Smooth muscle cell (in vitro differentiated cells): Measurements from ENCODE around the gene SERGEF. TPM values are rescaled to one million over a fixed set of nuclear protein-coding genes. Genes with fewer than 3 reads are reported as not detected.
A peak's percentile ranks its signal among the peaks of the same experiment; 100 is the strongest.

ENCODE experiments used
- DNase-seq: peaks from one replicate; lab custom pipeline; 2025; ENCODE audit not compliant: unreplicated experiment; lab: John Stamatoyannopoulos, UW
- H2AFZ ChIP-seq: fragments of 200-600 bp; sonication (generic); 2 replicates; pipeline ENCODE4 v1.6.0; 2016; ENCODE audit warnings: antibody characterized with exemption, low read depth, mild to moderate bottlenecking
- H3F3A ChIP-seq: fragments of 200-600 bp; sonication (generic); 2 replicates; pipeline ENCODE4 v1.6.0; 2017; ENCODE audit warnings: antibody characterized with exemption, low read depth
- H3K27ac ChIP-seq: fragments of 200-600 bp; sonication (generic); 2 replicates; pipeline ENCODE4 v1.5.1; 2016; ENCODE audit warnings: low read depth, mild to moderate bottlenecking
- H3K27me3 ChIP-seq: fragments of 200-600 bp; sonication (generic); 2 replicates; pipeline ENCODE4 v1.6.1; 2016; ENCODE audit warnings: low read depth, mild to moderate bottlenecking
- H3K36me3 ChIP-seq: fragments of 200-600 bp; sonication (generic); 2 replicates; pipeline ENCODE4 v1.5.1; 2016; ENCODE audit warnings: low read depth
- H3K4me1 ChIP-seq: fragments of 200-600 bp; sonication (generic); 2 replicates; pipeline ENCODE4 v1.5.1; 2016; ENCODE audit warnings: low read depth
- H3K4me2 ChIP-seq: fragments of 200-600 bp; sonication (generic); 2 replicates; pipeline ENCODE4 v1.6.0; 2016; ENCODE audit warnings: mild to moderate bottlenecking
- H3K4me3 ChIP-seq: fragments of 200-600 bp; sonication (generic); 2 replicates; pipeline ENCODE4 v1.5.1; 2016; ENCODE audit warnings: mild to moderate bottlenecking
- H3K79me2 ChIP-seq: fragments of 200-600 bp; sonication (generic); 2 replicates; pipeline ENCODE4 v1.6.0; 2016; ENCODE audit warnings: low read depth, mild to moderate bottlenecking
- H3K9ac ChIP-seq: fragments of 200-600 bp; sonication (generic); 2 replicates; pipeline ENCODE4 v1.6.0; 2016; ENCODE audit warnings: low read depth
- H3K9me3 ChIP-seq: fragments of 200-600 bp; sonication (generic); replicated peaks from 2 replicates; pipeline ENCODE4 v1.5.1; 2016; ENCODE audit warnings: low read depth
- H4K20me1 ChIP-seq: fragments of 200-600 bp; sonication (generic); 2 replicates; pipeline ENCODE4 v1.6.0; 2016; ENCODE audit warnings: low read depth
- WGBS: methylation state at CpG from one replicate; pipeline ENCODE4 v1.1.7; 2016; ENCODE audit warnings: low lambda C conversion rate; 5-methylcytosine and 5-hydroxymethylcytosine counted together
- polyA plus RNA-seq: library from polyadenylated mRNA; unstranded; fragments of >200 nt; fragmentation: Nextera tagmentation; extraction: Ambion mirVana; gene quantifications from 2 replicates; pipeline ENCODE4 v1.2.1, GENCODE V29; 2016
- total RNA-seq: library from RNA; depleted of rRNA; stranded (reverse); fragments of >200 nt; gene quantifications from 2 replicates; pipeline ENCODE4 v1.2.3, GENCODE V29; 2014
- TF ChIP-seq, protein P1 (sequence below): fragments of 200-600 bp; sonication (generic); IDR thresholded peaks from 2 replicates; pipeline ENCODE4 v1.5.1; 2017; ENCODE audit warnings: borderline replicate concordance, mild to moderate bottlenecking, antibody characterized with exemption; ENCODE audit not compliant: insufficient read depth, poor library complexity, severe bottlenecking

Gene SERGEF
- total and polyA plus RNA-seq, 2 experiments from 2014 or later: 4.9 to 7.4 TPM

DNA sequence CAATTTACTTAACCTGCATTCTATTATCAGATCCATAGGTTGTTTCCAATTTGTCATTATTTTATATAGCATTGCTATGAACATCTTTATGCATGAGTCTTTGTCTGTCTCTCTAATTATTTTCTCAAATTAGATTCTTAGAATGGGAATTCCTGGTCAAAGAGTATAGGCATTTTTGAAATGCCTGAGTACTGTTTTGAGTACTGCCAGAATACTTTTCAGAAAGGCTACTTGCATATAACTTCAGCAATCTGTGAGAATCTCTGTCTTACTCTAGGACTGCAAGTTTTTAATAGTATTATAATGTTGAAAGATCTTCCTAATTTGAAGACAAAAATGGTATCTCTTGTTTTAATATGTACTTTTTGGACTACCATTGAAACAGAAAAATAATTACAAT is 221.7 kb downstream of the SERGEF start:
- Histone ChIP-seq H4K20me1 (no peaks in the 10 kb centered on the region), H3K4me3 (no peak overlapping the region), H3K9me3 (no peaks in the 10 kb centered on the region), H3K36me3 (no peaks in the 10 kb centered on the region), H3K27me3 (no peaks in the 10 kb centered on the region), H2AFZ (no peak overlapping the region), H3K27ac (no peak overlapping the region), H3K79me2 (no peaks in the 10 kb centered on the region), H3K4me2 (no peak overlapping the region), H3K9ac (no peak overlapping the region), H3F3A (no peaks in the 10 kb centered on the region), H3K4me1 (peaks cover 3% of the 10 kb centered on the region)
- DNase-seq: no peak
- TF ChIP-seq, protein P1, sequence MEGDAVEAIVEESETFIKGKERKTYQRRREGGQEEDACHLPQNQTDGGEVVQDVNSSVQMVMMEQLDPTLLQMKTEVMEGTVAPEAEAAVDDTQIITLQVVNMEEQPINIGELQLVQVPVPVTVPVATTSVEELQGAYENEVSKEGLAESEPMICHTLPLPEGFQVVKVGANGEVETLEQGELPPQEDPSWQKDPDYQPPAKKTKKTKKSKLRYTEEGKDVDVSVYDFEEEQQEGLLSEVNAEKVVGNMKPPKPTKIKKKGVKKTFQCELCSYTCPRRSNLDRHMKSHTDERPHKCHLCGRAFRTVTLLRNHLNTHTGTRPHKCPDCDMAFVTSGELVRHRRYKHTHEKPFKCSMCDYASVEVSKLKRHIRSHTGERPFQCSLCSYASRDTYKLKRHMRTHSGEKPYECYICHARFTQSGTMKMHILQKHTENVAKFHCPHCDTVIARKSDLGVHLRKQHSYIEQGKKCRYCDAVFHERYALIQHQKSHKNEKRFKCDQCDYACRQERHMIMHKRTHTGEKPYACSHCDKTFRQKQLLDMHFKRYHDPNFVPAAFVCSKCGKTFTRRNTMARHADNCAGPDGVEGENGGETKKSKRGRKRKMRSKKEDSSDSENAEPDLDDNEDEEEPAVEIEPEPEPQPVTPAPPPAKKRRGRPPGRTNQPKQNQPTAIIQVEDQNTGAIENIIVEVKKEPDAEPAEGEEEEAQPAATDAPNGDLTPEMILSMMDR: no peak

DNA sequence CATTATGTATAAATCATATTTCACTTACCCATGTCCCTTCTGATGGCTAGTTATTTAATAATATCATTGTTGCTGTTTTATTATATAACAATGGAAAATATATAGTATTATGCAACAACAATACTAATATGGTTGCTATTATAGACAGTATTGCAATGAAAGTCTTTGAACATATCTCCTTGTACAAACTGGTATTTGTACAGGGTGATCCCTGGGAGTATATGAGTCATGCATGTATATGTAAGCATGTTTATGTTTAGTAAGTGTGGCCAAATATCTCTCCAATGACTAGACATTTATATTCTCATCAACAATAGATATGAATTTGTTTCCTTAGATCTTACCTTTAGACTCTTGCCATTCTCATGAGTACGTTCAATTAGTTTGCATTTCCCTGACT is 222.4 kb downstream of the SERGEF start:
- Histone ChIP-seq H3K4me1 (peaks cover 3% of the 10 kb centered on the region), H3K36me3 (no peaks in the 10 kb centered on the region), H3K27me3 (no peaks in the 10 kb centered on the region), H3K79me2 (no peaks in the 10 kb centered on the region), H3F3A (no peaks in the 10 kb centered on the region), H2AFZ (no peak overlapping the region), H4K20me1 (no peaks in the 10 kb centered on the region), H3K9ac (no peak overlapping the region), H3K4me2 (no peak overlapping the region), H3K9me3 (no peaks in the 10 kb centered on the region), H3K27ac (no peak overlapping the region), H3K4me3 (no peak overlapping the region)
- WGBS: 71% methylated on average over 1 of the region's 1 CpG
- TF ChIP-seq, protein P1: no peak
- no peak for DNase-seq

DNA sequence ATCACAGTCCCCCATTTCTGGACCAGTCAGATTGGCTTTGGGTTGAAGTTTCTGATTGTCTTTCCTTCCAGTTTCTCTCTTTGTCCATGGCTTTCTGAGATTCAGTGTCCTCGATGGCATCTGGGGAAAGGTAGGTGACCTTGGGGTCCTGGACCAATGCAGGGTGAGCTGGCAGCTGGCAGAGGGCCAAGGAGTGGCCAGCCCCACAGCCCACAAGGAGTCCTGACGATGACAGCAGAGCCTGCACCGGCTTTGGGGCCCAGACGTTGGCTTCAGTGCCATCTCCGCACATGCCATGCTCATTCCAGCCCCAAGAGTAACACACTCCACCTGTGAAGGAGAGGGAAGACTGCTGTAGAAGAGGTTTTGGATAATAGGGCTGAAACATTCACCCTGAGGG is 224.8 kb downstream of the SERGEF start:
- Histone ChIP-seq H3F3A (no peaks in the 10 kb centered on the region), H4K20me1 (no peaks in the 10 kb centered on the region), H3K4me3 (no peak overlapping the region), H3K27me3 (no peaks in the 10 kb centered on the region), H3K36me3 (no peaks in the 10 kb centered on the region), H3K4me2 (no peak overlapping the region), H2AFZ (no peak overlapping the region), H3K4me1 (peaks cover 3% of the 10 kb centered on the region), H3K9me3 (no peaks in the 10 kb centered on the region), H3K9ac (no peak overlapping the region), H3K27ac (no peak overlapping the region), H3K79me2 (no peaks in the 10 kb centered on the region)
- DNase-seq: no peak
- WGBS: 99% methylated on average over 5 of the region's 5 CpGs
- TF ChIP-seq, protein P1: no peak

DNA sequence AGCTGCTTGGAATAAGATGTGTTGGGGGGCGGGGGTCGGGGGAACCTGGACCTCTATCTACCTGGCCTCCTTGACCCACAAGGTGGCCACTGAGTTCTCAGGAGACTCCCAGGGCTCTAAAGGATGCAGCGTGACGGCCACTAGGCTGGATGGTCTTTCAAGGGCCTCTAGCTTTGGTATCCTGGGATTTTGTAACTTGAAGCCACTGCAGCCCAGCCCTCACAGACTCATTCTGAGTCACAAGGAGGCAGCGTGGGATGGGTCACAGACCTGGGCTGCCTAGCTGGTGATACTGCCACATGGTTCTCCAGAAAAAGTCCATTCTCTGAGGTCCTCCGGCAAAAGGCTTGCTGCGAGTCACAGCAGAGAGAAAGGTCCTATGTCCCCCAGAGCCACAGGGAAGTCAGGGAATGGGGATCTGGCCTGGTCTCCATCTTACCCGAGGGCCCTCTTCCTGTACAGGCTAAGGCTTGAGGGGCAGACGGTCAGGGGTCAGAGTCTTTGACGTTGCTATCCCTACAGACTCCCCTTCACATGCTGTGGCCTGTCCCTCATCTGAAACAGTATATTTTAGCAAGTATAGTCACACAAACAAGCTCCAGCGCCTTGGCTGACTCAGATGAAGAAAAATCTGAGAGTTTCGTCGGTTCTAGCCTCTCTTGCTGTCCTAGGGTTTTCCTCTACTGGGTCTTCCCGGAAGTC is 225.9 kb downstream of the SERGEF start:
- H3K4me2 ChIP-seq: no peak overlapping the region
- H3K79me2 ChIP-seq: no peaks in the 10 kb centered on the region
- DNase-seq: no peak
- H3K9me3 ChIP-seq: no peaks in the 10 kb centered on the region
- H3K9ac ChIP-seq: peak overlapping the region; percentile 17
- H3K27ac ChIP-seq: peak overlapping the region; percentile 76
- TF ChIP-seq, protein P1: no peak
- H4K20me1 ChIP-seq: no peaks in the 10 kb centered on the region
- H3F3A ChIP-seq: no peaks in the 10 kb centered on the region
- 76% methylated on average over 14 of the region's 14 CpGs for WGBS
- no peak overlapping the region for H2AFZ ChIP-seq
- no peaks in the 10 kb centered on the region for H3K36me3 ChIP-seq
- H3K4me3 ChIP-seq: no peak overlapping the region
- peaks cover 3% of the 10 kb centered on the region for H3K4me1 ChIP-seq
- no peaks in the 10 kb centered on the region for H3K27me3 ChIP-seq
